Hepatocyte (in vitro differentiated cells): Measurements from ENCODE around the gene CCDC197. TPM values are rescaled to one million over a fixed set of nuclear protein-coding genes. Genes with fewer than 3 reads are reported as not detected.

Source experiments
- DNase-seq: peaks from one replicate; pipeline ENCODE4 v3.0.0-alpha.2; 2016; ENCODE audit warnings: low spot score
- H2AFZ ChIP-seq: fragments of 200-600 bp; sonication (generic); 2 replicates; pipeline ENCODE4 v1.6.0; 2016; ENCODE audit warnings: antibody characterized with exemption, mild to moderate bottlenecking
- H3K27ac ChIP-seq: fragments of 200-600 bp; sonication (generic); 2 replicates; pipeline ENCODE4 v1.5.1; 2016; ENCODE audit warnings: mild to moderate bottlenecking
- H3K27me3 ChIP-seq: fragments of 200-600 bp; sonication (generic); 2 replicates; pipeline ENCODE4 v1.6.1; 2016
- H3K36me3 ChIP-seq: fragments of 200-600 bp; sonication (generic); replicated peaks from 2 replicates; pipeline ENCODE4 v1.5.1; 2016; ENCODE audit warnings: low read depth; ENCODE audit not compliant: insufficient read depth
- H3K4me1 ChIP-seq: fragments of 200-600 bp; sonication (generic); 2 replicates; pipeline ENCODE4 v1.5.1; 2016; ENCODE audit warnings: mild to moderate bottlenecking, moderate library complexity; ENCODE audit not compliant: insufficient read depth
- H3K4me2 ChIP-seq: fragments of 200-600 bp; sonication (generic); 2 replicates; pipeline ENCODE4 v1.6.0; 2016
- H3K4me3 ChIP-seq: fragments of 200-600 bp; sonication (generic); 2 replicates; pipeline ENCODE4 v1.5.1; 2016; ENCODE audit warnings: mild to moderate bottlenecking
- H3K79me2 ChIP-seq: fragments of 200-600 bp; sonication (generic); 2 replicates; pipeline ENCODE4 v1.6.0; 2017; ENCODE audit warnings: mild to moderate bottlenecking
- H3K9me2 ChIP-seq: fragments of 200-600 bp; sonication (generic); replicated peaks from 2 replicates; pipeline ENCODE4 v1.6.0; 2017; ENCODE audit warnings: mild to moderate bottlenecking; ENCODE audit not compliant: insufficient read depth
- H3K9me3 ChIP-seq: fragments of 200-600 bp; sonication (generic); 2 replicates; pipeline ENCODE4 v1.5.1; 2016; ENCODE audit warnings: low read depth, mild to moderate bottlenecking
- H4K20me1 ChIP-seq: fragments of 200-600 bp; sonication (generic); 2 replicates; pipeline ENCODE4 v1.6.0; 2016; ENCODE audit warnings: mild to moderate bottlenecking; ENCODE audit not compliant: insufficient read depth, poor library complexity, severe bottlenecking
- CTCF ChIP-seq: fragments of 200-600 bp; sonication (generic); IDR thresholded peaks from 2 replicates; pipeline ENCODE4 v1.5.1; 2016; ENCODE audit warnings: antibody characterized with exemption, mild to moderate bottlenecking; ENCODE audit not compliant: poor library complexity
- EZH2 ChIP-seq: fragments of 200-600 bp; sonication (generic); IDR thresholded peaks from 2 replicates; pipeline ENCODE4 v1.6.1; 2016; ENCODE audit warnings: antibody characterized with exemption, mild to moderate bottlenecking, borderline replicate concordance
- EZH2phosphoT487 ChIP-seq: fragments of 200-600 bp; sonication (generic); IDR thresholded peaks from one replicate; pipeline ENCODE4 v1.6.1; 2018; ENCODE audit warnings: antibody characterized with exemption, mild to moderate bottlenecking, low read depth, moderate library complexity; ENCODE audit not compliant: unreplicated experiment, severe bottlenecking
- WGBS: methylation state at CpG from one replicate; pipeline ENCODE4 v1.1.6; 2016; ENCODE audit warnings: low lambda C conversion rate; ENCODE audit errors: missing lambda C conversion rate; 5-methylcytosine and 5-hydroxymethylcytosine counted together
- polyA plus RNA-seq: library from polyadenylated mRNA; unstranded; fragments of >200 nt; fragmentation: Nextera tagmentation; extraction: Ambion mirVana; gene quantifications from 2 replicates; pipeline ENCODE4 v1.2.1, GENCODE V29; 2016
- total RNA-seq: library from RNA; depleted of rRNA; stranded (reverse); fragments of >200 nt; gene quantifications from 2 replicates; pipeline ENCODE4 v1.2.3, GENCODE V29; 2014

Gene CCDC197
- total and polyA plus RNA-seq, 2 experiments from 2014 or later: not detected

GRCh38 chr14:93954516-93954830 lies 42.6 kb upstream of the CCDC197 start:
- WGBS: 96% methylated on average over 4 of the region's 4 CpGs
- no peak overlapping the region for H3K27ac ChIP-seq
- H3K4me2 ChIP-seq: no peak overlapping the region
- no peaks in the 10 kb centered on the region for H3K27me3 ChIP-seq
- no peak for DNase-seq
- H3K4me3 ChIP-seq: no peak overlapping the region
- TF ChIP-seq EZH2phosphoT487 (no peak), EZH2 (no peak), CTCF (no peak)
- peaks cover 9% of the 10 kb centered on the region for H3K4me1 ChIP-seq
- no peaks in the 10 kb centered on the region for H3K79me2 ChIP-seq
- H3K9me3 ChIP-seq: no peaks in the 10 kb centered on the region
- no peaks in the 10 kb centered on the region for H4K20me1 ChIP-seq
- no peaks in the 10 kb centered on the region for H3K9me2 ChIP-seq
- H2AFZ ChIP-seq: no peak overlapping the region
- H3K36me3 ChIP-seq: no peaks in the 10 kb centered on the region

GRCh38 chr14:93954900-93955849 lies 41.9 kb upstream of the CCDC197 start:
- Histone ChIP-seq H2AFZ (no peak overlapping the region), H3K4me3 (no peak overlapping the region), H3K79me2 (no peaks in the 10 kb centered on the region), H3K4me2 (no peak overlapping the region), H3K27me3 (no peaks in the 10 kb centered on the region), H3K27ac (no peak overlapping the region), H4K20me1 (no peaks in the 10 kb centered on the region), H3K9me3 (no peaks in the 10 kb centered on the region), H3K9me2 (no peaks in the 10 kb centered on the region), H3K36me3 (no peaks in the 10 kb centered on the region), H3K4me1 (peaks cover 14% of the 10 kb centered on the region)
- TF ChIP-seq EZH2phosphoT487 (no peak), CTCF (no peak), EZH2 (no peak)
- no peak for DNase-seq
- WGBS: 67% methylated on average over 19 of the region's 19 CpGs

GRCh38 chr14:93955850-93956481 lies 41.1 kb upstream of the CCDC197 start:
- Histone ChIP-seq H3K9me2 (no peaks in the 10 kb centered on the region), H3K27me3 (no peaks in the 10 kb centered on the region), H3K36me3 (no peaks in the 10 kb centered on the region), H3K9me3 (no peaks in the 10 kb centered on the region), H3K4me1 (peaks cover 19% of the 10 kb centered on the region), H3K27ac (no peak overlapping the region), H3K79me2 (no peaks in the 10 kb centered on the region), H2AFZ (no peak overlapping the region), H3K4me3 (no peak overlapping the region), H4K20me1 (no peaks in the 10 kb centered on the region), H3K4me2 (no peak overlapping the region)
- no peak for DNase-seq
- 76% methylated on average over 8 of the region's 8 CpGs for WGBS
- TF ChIP-seq EZH2: no peak
- TF ChIP-seq CTCF: no peak
- TF ChIP-seq EZH2phosphoT487: no peak
